HepG2 (cell line): ENCODE data around the gene FBXO24. TPM values are rescaled to one million over a fixed set of nuclear protein-coding genes. Genes with fewer than 3 reads are reported as not detected.

Experiments
- KDM3A ChIP-seq: IDR thresholded peaks from 2 replicates; pipeline ENCODE4 v1.6.1; 2018; ENCODE audit warnings: low read depth, missing compliant biosample characterization
- MXI1 ChIP-seq: IDR thresholded peaks from 3 replicates; pipeline ENCODE4 v1.6.1; 2012; ENCODE audit warnings: low read depth, low read length, inconsistent platforms, borderline replicate concordance
- TMF1 ChIP-seq: sonication (generic); formaldehyde crosslinking; IDR thresholded peaks from 2 replicates; pipeline ENCODE4 v1.8.1; 2022; ENCODE audit warnings: low read depth, missing genetic modification reagents
- ZNF670 ChIP-seq: sonication (generic); formaldehyde crosslinking; IDR thresholded peaks from 2 replicates; pipeline ENCODE4 v1.8.0; 2022; ENCODE audit warnings: mild to moderate bottlenecking, missing genetic modification reagents, borderline replicate concordance
- ZNF713 ChIP-seq: sonication (generic); formaldehyde crosslinking; IDR thresholded peaks from 2 replicates; pipeline ENCODE4 v1.4.0; 2020; ENCODE audit warnings: mild to moderate bottlenecking, missing genetic modification reagents
- ZNF749 ChIP-seq: sonication (generic); formaldehyde crosslinking; IDR thresholded peaks from 2 replicates; pipeline ENCODE4 v1.8.0; 2022; ENCODE audit warnings: mild to moderate bottlenecking, missing genetic modification reagents, moderate library complexity, borderline replicate concordance
- polyA plus RNA-seq, 8 experiments: library from polyadenylated mRNA; depleted of rRNA in 3 of 8; stranded (reverse) in 7 of 8; unstranded in 1 of 8; fragments of >200 nt; fragmentation: Illumina TruSeq in 4 of 8; extraction: Trizol in 4 of 8; gene quantifications; 2 replicates each; pipeline versions ENCODE4 v1.2.1 to v1.2.3, GENCODE V29; 2011 to 2016; ENCODE audit warnings: low read depth in 4 of 8, missing spikeins in 1 of 8, mixed read lengths in 1 of 8; ENCODE audit not compliant: insufficient read depth in 1 of 8
- total RNA-seq, 5 experiments: library from RNA; depleted of rRNA; stranded (reverse); fragments of >200 nt; fragmentation: Illumina TruSeq; extraction: Trizol; gene quantifications; 2 replicates each; pipeline ENCODE4 v1.2.3, GENCODE V29; 2016; ENCODE audit warnings: low read depth in 1 of 5
- TF ChIP-seq, protein P1 (sequence below): sonication (generic); formaldehyde crosslinking; IDR thresholded peaks from 2 replicates; pipeline ENCODE4 v1.4.0; 2020; ENCODE audit warnings: missing genetic modification reagents, borderline replicate concordance
- TF ChIP-seq, protein P2 (sequence below): sonication (generic); formaldehyde crosslinking; conservative IDR thresholded peaks from 2 replicates; pipeline ENCODE4 v1.8.0; 2022; ENCODE audit warnings: missing genetic modification reagents
- TF ChIP-seq, protein P3 (sequence below): sonication (generic); formaldehyde crosslinking; IDR thresholded peaks from 2 replicates; pipeline ENCODE4 v1.5.0; 2020; ENCODE audit warnings: mild to moderate bottlenecking, missing genetic modification reagents, borderline replicate concordance
- TF ChIP-seq, protein P4 (sequence below), 2 experiments: sonication (generic) in 1 of 2; formaldehyde crosslinking in 1 of 2; IDR thresholded peaks; 2 replicates each; pipeline versions ENCODE4 v1.4.0 to v1.6.1; 2018 to 2020; ENCODE audit warnings: missing genetic modification reagents in 2 of 2, borderline replicate concordance in 1 of 2, low read depth in 1 of 2, mild to moderate bottlenecking in 1 of 2, missing biosample characterization in 1 of 2

Gene FBXO24
- total and polyA plus RNA-seq, 2 of the 13 experiments (the other 11 are each of a cell fraction or from before 2014, with no cell fraction given), result 0.20 to 0.55 TPM

DNA sequence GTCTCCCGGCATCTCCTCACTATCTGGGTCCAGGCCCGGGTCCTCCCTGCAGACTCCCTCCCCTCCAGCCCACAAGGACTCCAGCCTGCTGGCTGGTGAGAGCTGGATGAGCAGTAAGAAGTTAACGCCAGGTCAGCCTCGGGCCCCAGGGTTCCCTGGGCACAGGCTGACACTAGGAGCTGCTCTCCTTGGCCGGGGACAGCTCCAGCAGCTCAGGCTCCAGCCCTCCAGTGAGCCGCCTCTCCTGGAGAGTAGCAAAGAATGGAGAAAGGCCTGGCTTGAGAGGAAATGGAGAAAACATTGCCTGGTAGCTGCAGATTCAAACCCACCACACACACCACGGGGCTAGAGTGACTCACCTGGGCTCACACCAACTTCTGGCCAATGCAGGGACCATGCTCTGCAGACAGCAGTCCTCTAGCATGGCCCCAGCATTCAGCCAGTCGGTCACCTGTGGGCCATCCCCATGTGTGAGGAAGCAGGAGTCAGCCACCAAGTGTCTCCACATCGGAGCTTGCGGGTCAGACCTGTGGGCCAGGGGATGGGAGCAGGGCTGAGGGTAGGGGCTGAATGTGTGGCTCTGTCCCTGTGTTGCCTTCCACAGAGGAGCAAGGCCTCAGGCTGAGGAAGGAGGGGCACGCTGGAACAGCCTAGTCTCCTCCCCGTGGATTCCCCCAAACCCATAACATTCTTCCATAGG is 18.9 kb upstream of the FBXO24 start (continued):
- TF ChIP-seq, protein P1, sequence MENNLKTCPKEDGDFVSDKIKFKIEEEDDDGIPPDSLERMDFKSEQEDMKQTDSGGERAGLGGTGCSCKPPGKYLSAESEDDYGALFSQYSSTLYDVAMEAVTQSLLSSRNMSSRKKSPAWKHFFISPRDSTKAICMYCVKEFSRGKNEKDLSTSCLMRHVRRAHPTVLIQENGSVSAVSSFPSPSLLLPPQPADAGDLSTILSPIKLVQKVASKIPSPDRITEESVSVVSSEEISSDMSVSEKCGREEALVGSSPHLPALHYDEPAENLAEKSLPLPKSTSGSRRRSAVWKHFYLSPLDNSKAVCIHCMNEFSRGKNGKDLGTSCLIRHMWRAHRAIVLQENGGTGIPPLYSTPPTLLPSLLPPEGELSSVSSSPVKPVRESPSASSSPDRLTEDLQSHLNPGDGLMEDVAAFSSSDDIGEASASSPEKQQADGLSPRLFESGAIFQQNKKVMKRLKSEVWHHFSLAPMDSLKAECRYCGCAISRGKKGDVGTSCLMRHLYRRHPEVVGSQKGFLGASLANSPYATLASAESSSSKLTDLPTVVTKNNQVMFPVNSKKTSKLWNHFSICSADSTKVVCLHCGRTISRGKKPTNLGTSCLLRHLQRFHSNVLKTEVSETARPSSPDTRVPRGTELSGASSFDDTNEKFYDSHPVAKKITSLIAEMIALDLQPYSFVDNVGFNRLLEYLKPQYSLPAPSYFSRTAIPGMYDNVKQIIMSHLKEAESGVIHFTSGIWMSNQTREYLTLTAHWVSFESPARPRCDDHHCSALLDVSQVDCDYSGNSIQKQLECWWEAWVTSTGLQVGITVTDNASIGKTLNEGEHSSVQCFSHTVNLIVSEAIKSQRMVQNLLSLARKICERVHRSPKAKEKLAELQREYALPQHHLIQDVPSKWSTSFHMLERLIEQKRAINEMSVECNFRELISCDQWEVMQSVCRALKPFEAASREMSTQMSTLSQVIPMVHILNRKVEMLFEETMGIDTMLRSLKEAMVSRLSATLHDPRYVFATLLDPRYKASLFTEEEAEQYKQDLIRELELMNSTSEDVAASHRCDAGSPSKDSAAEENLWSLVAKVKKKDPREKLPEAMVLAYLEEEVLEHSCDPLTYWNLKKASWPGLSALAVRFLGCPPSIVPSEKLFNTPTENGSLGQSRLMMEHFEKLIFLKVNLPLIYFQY, result no peak
- TF ChIP-seq, protein P2, sequence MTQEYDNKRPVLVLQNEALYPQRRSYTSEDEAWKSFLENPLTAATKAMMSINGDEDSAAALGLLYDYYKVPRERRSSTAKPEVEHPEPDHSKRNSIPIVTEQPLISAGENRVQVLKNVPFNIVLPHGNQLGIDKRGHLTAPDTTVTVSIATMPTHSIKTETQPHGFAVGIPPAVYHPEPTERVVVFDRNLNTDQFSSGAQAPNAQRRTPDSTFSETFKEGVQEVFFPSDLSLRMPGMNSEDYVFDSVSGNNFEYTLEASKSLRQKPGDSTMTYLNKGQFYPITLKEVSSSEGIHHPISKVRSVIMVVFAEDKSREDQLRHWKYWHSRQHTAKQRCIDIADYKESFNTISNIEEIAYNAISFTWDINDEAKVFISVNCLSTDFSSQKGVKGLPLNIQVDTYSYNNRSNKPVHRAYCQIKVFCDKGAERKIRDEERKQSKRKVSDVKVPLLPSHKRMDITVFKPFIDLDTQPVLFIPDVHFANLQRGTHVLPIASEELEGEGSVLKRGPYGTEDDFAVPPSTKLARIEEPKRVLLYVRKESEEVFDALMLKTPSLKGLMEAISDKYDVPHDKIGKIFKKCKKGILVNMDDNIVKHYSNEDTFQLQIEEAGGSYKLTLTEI (CRISPR knock-in tag), result no peak
- no peak for TF ChIP-seq TMF1 (CRISPR knock-in tag)
- no peak for TF ChIP-seq ZNF749 (CRISPR knock-in tag)
- TF ChIP-seq ZNF713 (CRISPR knock-in tag), result no peak
- TF ChIP-seq, protein P3, sequence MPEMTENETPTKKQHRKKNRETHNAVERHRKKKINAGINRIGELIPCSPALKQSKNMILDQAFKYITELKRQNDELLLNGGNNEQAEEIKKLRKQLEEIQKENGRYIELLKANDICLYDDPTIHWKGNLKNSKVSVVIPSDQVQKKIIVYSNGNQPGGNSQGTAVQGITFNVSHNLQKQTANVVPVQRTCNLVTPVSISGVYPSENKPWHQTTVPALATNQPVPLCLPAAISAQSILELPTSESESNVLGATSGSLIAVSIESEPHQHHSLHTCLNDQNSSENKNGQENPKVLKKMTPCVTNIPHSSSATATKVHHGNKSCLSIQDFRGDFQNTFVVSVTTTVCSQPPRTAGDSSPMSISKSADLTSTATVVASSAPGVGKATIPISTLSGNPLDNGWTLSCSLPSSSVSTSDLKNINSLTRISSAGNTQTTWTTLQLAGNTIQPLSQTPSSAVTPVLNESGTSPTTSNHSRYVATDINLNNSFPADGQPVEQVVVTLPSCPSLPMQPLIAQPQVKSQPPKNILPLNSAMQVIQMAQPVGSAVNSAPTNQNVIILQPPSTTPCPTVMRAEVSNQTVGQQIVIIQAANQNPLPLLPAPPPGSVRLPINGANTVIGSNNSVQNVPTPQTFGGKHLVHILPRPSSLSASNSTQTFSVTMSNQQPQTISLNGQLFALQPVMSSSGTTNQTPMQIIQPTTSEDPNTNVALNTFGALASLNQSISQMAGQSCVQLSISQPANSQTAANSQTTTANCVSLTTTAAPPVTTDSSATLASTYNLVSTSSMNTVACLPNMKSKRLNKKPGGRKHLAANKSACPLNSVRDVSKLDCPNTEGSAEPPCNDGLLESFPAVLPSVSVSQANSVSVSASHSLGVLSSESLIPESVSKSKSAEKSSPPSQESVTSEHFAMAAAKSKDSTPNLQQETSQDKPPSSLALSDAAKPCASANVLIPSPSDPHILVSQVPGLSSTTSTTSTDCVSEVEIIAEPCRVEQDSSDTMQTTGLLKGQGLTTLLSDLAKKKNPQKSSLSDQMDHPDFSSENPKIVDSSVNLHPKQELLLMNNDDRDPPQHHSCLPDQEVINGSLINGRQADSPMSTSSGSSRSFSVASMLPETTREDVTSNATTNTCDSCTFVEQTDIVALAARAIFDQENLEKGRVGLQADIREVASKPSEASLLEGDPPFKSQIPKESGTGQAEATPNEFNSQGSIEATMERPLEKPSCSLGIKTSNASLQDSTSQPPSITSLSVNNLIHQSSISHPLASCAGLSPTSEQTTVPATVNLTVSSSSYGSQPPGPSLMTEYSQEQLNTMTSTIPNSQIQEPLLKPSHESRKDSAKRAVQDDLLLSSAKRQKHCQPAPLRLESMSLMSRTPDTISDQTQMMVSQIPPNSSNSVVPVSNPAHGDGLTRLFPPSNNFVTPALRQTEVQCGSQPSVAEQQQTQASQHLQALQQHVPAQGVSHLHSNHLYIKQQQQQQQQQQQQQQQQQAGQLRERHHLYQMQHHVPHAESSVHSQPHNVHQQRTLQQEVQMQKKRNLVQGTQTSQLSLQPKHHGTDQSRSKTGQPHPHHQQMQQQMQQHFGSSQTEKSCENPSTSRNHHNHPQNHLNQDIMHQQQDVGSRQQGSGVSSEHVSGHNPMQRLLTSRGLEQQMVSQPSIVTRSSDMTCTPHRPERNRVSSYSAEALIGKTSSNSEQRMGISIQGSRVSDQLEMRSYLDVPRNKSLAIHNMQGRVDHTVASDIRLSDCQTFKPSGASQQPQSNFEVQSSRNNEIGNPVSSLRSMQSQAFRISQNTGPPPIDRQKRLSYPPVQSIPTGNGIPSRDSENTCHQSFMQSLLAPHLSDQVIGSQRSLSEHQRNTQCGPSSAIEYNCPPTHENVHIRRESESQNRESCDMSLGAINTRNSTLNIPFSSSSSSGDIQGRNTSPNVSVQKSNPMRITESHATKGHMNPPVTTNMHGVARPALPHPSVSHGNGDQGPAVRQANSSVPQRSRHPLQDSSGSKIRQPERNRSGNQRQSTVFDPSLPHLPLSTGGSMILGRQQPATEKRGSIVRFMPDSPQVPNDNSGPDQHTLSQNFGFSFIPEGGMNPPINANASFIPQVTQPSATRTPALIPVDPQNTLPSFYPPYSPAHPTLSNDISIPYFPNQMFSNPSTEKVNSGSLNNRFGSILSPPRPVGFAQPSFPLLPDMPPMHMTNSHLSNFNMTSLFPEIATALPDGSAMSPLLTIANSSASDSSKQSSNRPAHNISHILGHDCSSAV (CRISPR knock-in tag), result 0 out of 2 replicates have a peak, but pooled peaks have one; percentile 70
- peak; percentile 9; the same call in 1 of the 3 replicates for TF ChIP-seq MXI1
- TF ChIP-seq ZNF670 (CRISPR knock-in tag), result 0 out of 2 replicates have a peak, but pooled peaks have one; percentile 47
- TF ChIP-seq, protein P4, sequence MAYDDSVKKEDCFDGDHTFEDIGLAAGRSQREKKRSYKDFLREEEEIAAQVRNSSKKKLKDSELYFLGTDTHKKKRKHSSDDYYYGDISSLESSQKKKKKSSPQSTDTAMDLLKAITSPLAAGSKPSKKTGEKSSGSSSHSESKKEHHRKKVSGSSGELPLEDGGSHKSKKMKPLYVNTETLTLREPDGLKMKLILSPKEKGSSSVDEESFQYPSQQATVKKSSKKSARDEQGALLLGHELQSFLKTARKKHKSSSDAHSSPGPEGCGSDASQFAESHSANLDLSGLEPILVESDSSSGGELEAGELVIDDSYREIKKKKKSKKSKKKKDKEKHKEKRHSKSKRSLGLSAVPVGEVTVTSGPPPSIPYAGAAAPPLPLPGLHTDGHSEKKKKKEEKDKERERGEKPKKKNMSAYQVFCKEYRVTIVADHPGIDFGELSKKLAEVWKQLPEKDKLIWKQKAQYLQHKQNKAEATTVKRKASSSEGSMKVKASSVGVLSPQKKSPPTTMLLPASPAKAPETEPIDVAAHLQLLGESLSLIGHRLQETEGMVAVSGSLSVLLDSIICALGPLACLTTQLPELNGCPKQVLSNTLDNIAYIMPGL (CRISPR knock-in tag; IDR thresholded peaks at IDR 0.05; ENCODE audit: borderline replicate concordance in 1 of 2, low read depth in 1 of 2), result peak in 1 of 2 experiments; percentile 50; a peak in 1 of 4 replicates
- 0 out of 2 replicates have a peak, but pooled peaks have one; percentile 23 for TF ChIP-seq KDM3A (CRISPR knock-in tag)
